A673 (cell line): ENCODE results near the gene C19orf81.

Experiments used
- EZH2 ChIP-seq: fragments of 200-600 bp; sonication (generic); IDR thresholded peaks from 2 replicates; pipeline ENCODE4 v1.6.1; 2017; ENCODE audit warnings: borderline replicate concordance, low read depth, mild to moderate bottlenecking, mixed read lengths, antibody characterized with exemption, low read length; ENCODE audit not compliant: poor library complexity, severe bottlenecking
- TF ChIP-seq, protein P1 (sequence below): fragments of 300-800, 200-600 bp; sonication (generic); conservative IDR thresholded peaks from 2 replicates; pipeline ENCODE4 v1.5.1; 2017; ENCODE audit warnings: low read depth, mild to moderate bottlenecking, antibody characterized with exemption, low read length, moderate library complexity, mixed read lengths

GRCh38 chr19:50660088-50660366 lies 10.8 kb downstream of the C19orf81 start:
- TF ChIP-seq, protein P1, sequence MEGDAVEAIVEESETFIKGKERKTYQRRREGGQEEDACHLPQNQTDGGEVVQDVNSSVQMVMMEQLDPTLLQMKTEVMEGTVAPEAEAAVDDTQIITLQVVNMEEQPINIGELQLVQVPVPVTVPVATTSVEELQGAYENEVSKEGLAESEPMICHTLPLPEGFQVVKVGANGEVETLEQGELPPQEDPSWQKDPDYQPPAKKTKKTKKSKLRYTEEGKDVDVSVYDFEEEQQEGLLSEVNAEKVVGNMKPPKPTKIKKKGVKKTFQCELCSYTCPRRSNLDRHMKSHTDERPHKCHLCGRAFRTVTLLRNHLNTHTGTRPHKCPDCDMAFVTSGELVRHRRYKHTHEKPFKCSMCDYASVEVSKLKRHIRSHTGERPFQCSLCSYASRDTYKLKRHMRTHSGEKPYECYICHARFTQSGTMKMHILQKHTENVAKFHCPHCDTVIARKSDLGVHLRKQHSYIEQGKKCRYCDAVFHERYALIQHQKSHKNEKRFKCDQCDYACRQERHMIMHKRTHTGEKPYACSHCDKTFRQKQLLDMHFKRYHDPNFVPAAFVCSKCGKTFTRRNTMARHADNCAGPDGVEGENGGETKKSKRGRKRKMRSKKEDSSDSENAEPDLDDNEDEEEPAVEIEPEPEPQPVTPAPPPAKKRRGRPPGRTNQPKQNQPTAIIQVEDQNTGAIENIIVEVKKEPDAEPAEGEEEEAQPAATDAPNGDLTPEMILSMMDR = no peak
- TF ChIP-seq EZH2 = no peak
